GM12875 (cell line): Measurements from ENCODE around the gene WWOX.
A peak's percentile ranks its signal among the peaks of the same experiment; 100 is the strongest.

ENCODE experiments used
- H3K4me3 ChIP-seq: one replicate; pipeline ENCODE4 v1.5.1; 2011; ENCODE audit warnings: low read depth, low read length, control low read depth
- TF ChIP-seq, protein P1 (sequence below): IDR thresholded peaks from 2 replicates; pipeline ENCODE4 v1.5.1; 2011; ENCODE audit warnings: low read depth, mild to moderate bottlenecking, control low read depth, inconsistent platforms, low read length, moderate library complexity, borderline replicate concordance; ENCODE audit not compliant: insufficient read depth

The WWOX gene

DNA sequence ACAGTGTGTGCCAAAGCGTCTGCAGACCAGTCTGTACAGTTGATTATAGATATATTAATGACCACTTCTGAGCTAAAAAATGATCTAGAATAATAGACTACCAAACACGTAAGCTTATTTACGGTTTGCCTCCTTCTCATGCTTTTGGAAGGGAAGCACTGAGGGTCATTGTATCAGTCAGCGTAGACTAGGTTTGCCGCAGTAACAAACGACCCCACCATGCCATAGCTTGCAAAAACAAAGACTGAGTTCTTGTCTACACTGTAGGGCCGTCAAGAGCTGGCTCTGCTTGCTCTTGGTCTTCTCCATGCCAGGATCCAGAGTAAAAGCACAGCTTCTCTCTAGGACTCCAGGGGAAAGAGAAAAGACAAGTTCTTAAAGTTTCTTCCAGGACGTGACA, 820.4 kb downstream of the WWOX start:
- TF ChIP-seq, protein P1, sequence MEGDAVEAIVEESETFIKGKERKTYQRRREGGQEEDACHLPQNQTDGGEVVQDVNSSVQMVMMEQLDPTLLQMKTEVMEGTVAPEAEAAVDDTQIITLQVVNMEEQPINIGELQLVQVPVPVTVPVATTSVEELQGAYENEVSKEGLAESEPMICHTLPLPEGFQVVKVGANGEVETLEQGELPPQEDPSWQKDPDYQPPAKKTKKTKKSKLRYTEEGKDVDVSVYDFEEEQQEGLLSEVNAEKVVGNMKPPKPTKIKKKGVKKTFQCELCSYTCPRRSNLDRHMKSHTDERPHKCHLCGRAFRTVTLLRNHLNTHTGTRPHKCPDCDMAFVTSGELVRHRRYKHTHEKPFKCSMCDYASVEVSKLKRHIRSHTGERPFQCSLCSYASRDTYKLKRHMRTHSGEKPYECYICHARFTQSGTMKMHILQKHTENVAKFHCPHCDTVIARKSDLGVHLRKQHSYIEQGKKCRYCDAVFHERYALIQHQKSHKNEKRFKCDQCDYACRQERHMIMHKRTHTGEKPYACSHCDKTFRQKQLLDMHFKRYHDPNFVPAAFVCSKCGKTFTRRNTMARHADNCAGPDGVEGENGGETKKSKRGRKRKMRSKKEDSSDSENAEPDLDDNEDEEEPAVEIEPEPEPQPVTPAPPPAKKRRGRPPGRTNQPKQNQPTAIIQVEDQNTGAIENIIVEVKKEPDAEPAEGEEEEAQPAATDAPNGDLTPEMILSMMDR = no peak

GRCh38 chr16:78920621-78921020, 821.2 kb downstream of the WWOX start:
- TF ChIP-seq, protein P1 = no peak

More for the DNA sequence above, 820.4 kb downstream of the WWOX start:
- no peak overlapping the region for H3K4me3 ChIP-seq

DNA sequence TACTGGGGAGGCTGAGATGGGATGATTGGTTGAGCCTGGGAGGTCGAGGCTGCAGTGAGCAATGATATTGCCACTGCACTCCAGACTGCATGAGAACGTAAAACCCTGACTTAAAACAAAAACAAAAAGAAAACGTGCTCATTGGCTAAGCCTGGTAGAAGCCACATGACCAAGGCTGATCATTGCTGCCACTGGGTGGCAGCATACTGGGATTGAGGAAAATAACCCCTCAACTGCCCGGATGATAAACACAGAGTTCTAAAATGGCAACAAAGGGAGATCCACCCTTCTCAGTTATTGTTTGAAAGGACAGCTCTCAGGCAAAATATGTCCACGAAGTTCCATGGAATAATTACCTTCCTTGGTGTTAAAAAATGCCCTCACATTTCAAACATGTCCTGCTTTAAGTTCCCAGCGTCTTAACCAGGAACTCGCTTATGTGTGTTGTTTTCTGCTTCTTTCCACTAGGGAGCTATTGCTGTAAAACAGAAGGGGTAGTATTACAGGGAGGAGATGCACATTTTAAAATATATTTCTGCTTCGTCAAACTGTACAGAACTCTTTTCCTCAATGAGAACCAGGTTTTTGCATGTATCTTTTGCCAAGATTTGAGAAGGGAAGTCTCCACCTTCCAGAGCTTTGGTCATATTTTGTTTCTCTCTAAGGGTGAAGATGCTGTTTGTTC, 825.8 kb downstream of the WWOX start:
- TF ChIP-seq, protein P1 = peak; percentile 64

More at GRCh38 chr16:78920621-78921020, 821.2 kb downstream of the WWOX start:
- H3K4me3 ChIP-seq = no peak overlapping the region

DNA sequence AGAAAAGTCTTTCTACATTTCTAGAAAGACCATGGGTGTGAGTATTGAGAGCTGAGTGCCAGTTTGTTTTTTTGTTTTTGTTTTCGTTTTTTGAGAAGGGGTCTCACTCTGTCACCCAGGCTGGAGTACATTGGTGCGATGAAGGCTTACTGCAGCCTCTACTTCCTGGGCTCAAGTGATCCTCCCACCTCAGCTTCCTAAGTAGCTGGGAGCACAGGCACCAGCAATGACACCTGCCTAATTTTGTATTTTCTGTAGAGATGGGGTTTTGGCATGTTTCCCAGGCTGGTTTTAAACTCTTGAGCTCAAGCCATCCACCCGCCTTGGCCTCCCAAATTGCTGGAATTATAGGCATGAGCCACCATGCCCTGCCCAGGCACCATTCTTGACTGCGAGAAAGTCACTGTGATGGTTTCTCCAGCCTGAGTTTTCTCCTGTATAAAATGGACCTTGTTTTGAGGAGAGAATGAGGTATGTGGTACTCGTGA, 827.3 kb downstream of the WWOX start:
- no peak overlapping the region for H3K4me3 ChIP-seq
- TF ChIP-seq, protein P1 = no peak

More for the DNA sequence above, 825.8 kb downstream of the WWOX start:
- no peak overlapping the region for H3K4me3 ChIP-seq

DNA sequence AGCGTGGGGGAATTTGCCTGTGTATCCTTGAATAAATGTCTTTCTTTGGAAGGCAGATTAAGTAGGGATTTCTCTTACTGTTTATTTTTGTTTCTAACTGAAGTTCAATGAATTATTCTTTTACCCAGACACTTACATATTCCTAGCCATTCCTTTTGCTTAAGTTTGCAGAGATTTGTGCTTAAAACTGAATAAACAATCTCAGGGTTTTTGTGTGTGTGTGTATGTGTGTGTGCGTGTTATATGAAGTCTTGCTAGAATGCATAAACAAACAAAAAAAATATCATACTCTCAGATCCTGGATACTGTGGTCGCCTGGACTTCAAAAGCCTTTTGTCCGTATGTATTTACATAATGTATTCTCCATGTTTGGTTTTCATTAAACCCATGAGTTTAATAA, 828.3 kb downstream of the WWOX start:
- H3K4me3 ChIP-seq = no peak overlapping the region
- TF ChIP-seq, protein P1 = no peak

DNA sequence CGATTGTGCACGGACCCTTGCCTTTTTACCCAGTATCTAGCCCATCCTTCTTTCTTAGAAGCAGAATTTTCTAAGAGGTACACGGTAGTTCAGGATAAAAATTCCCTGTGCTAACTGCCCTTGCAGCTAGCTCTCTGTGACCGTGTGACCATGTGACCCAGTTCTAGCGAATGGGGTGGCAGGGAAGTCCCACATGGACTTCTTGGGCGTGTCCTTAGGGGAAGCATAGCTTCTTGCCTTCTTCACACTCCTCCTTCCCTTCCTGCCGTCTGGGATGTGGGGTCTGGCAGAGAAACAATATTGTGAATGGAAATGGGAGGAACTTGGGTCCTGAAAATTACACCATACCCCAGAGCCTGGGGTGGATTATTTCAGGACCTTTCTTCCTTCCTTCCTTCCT, 830.4 kb downstream of the WWOX start:
- H3K4me3 ChIP-seq = no peak overlapping the region
- TF ChIP-seq, protein P1 = no peak

GRCh38 chr16:78930561-78930960, 831.1 kb downstream of the WWOX start:
- no peak overlapping the region for H3K4me3 ChIP-seq
- TF ChIP-seq, protein P1 = no peak
